Measurements from ENCODE around the gene NR0B2.

DNA sequence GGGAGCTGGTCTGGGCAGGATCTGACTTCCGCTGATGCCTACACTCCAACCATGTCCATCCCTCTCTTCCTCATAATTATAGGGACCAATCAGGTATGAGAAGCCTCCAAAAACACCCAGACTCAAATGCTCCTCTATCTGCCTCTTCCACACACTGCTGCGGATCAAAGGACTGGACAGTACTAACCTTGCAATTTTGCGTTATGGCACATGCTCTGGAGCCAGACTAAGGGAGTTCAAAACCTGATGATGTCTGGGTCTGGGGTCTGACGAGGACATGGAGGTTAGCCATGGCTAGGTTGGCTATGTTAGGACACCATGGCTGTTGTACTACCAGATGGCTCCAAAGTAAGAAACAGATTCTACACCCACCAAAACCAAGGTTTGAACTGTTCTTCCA is 34.0 kb downstream of the NR0B2 start:
- TF ChIP-seq, protein P1, sequence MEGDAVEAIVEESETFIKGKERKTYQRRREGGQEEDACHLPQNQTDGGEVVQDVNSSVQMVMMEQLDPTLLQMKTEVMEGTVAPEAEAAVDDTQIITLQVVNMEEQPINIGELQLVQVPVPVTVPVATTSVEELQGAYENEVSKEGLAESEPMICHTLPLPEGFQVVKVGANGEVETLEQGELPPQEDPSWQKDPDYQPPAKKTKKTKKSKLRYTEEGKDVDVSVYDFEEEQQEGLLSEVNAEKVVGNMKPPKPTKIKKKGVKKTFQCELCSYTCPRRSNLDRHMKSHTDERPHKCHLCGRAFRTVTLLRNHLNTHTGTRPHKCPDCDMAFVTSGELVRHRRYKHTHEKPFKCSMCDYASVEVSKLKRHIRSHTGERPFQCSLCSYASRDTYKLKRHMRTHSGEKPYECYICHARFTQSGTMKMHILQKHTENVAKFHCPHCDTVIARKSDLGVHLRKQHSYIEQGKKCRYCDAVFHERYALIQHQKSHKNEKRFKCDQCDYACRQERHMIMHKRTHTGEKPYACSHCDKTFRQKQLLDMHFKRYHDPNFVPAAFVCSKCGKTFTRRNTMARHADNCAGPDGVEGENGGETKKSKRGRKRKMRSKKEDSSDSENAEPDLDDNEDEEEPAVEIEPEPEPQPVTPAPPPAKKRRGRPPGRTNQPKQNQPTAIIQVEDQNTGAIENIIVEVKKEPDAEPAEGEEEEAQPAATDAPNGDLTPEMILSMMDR (IDR thresholded peaks at IDR 0.05), result no peak
- no peak for TF ChIP-seq EZH2phosphoT487 (IDR thresholded peaks at IDR 0.05)

Data from neural progenitor cell (in vitro differentiated cells).